ENCODE data around the gene TCF4.

DNA sequence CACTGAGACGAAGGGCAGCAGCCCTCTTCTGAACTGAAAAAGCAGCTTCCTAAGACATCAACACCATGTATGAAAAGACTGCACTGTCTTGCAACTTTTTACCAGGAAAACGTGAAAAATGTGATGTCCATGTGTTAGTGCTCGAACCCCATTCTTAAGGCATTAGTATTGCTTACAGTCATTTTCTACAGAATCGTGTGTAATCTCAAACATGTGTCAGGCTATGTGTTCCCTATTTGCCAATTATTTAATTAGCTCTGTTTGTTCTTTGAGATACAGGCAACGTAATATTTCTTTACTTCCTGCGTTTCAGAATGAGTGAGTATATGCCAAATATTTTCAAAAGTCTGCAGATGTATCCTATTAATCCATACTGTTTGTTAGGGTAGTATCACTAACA, 321.0 kb downstream of the TCF4 start:
- TF ChIP-seq, protein P1, sequence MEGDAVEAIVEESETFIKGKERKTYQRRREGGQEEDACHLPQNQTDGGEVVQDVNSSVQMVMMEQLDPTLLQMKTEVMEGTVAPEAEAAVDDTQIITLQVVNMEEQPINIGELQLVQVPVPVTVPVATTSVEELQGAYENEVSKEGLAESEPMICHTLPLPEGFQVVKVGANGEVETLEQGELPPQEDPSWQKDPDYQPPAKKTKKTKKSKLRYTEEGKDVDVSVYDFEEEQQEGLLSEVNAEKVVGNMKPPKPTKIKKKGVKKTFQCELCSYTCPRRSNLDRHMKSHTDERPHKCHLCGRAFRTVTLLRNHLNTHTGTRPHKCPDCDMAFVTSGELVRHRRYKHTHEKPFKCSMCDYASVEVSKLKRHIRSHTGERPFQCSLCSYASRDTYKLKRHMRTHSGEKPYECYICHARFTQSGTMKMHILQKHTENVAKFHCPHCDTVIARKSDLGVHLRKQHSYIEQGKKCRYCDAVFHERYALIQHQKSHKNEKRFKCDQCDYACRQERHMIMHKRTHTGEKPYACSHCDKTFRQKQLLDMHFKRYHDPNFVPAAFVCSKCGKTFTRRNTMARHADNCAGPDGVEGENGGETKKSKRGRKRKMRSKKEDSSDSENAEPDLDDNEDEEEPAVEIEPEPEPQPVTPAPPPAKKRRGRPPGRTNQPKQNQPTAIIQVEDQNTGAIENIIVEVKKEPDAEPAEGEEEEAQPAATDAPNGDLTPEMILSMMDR (IDR thresholded peaks at IDR 0.05) = no peak
- no peak for TF ChIP-seq EP300 (IDR thresholded peaks at IDR 0.05)
- TF ChIP-seq POLR2AphosphoS5 (IDR thresholded peaks at IDR 0.05) = no peak
